Muscle layer of colon (tissue), 2 donors: ENCODE data around the gene OLFM3.

Experiments used
- H3K27ac ChIP-seq: one replicate; pipeline ENCODE4 v1.7.0; 2013; ENCODE audit warnings: low read depth, mild to moderate bottlenecking, low read length, moderate library complexity
- H3K27me3 ChIP-seq, 2 donors: one replicate each; pipeline ENCODE4 v1.7.0; 2013; ENCODE audit warnings: low read length in 2 of 2, mild to moderate bottlenecking in 2 of 2; ENCODE audit not compliant: insufficient read depth in 2 of 2, control insufficient read depth in 1 of 2
- H3K36me3 ChIP-seq: one replicate; pipeline ENCODE4 v1.7.0; 2013; ENCODE audit warnings: mild to moderate bottlenecking, low read length; ENCODE audit not compliant: insufficient read depth
- H3K4me1 ChIP-seq: one replicate; pipeline ENCODE4 v1.7.0; 2013; ENCODE audit warnings: mild to moderate bottlenecking, low read length; ENCODE audit not compliant: insufficient read depth
- H3K4me3 ChIP-seq, 2 donors: one replicate each; pipeline ENCODE4 v1.7.0; 2013; ENCODE audit warnings: low read length in 2 of 2, low read depth in 1 of 2, mild to moderate bottlenecking in 1 of 2, moderate library complexity in 1 of 2
- H3K9ac ChIP-seq: one replicate; pipeline ENCODE4 v1.7.0; 2013; ENCODE audit warnings: low read length
- H3K9me3 ChIP-seq: one replicate; pipeline ENCODE4 v1.7.0; 2013; ENCODE audit warnings: mild to moderate bottlenecking, low read length
- donor health status: abdominal sarcoma.
- donor health status: Adenocarcinoma of cecum.

Gene OLFM3

GRCh38 chr1:101846820-101847219 is 149.9 kb downstream of the OLFM3 start:
- Histone ChIP-seq H3K36me3 (no peaks in the 10 kb centered on the region), H3K27me3 (no peaks in the 10 kb centered on the region), H3K27ac (no peak overlapping the region), H3K4me1 (no peaks in the 10 kb centered on the region), H3K4me3 (no peak overlapping the region), H3K9ac (no peak overlapping the region), H3K9me3 (no peaks in the 10 kb centered on the region)

GRCh38 chr1:101843160-101843559 is 153.6 kb downstream of the OLFM3 start:
- H3K9me3 ChIP-seq: no peaks in the 10 kb centered on the region
- H3K4me1 ChIP-seq: no peaks in the 10 kb centered on the region
- no peak overlapping the region for H3K9ac ChIP-seq
- no peak overlapping the region for H3K27ac ChIP-seq
- H3K4me3 ChIP-seq: no peak overlapping the region
- H3K36me3 ChIP-seq: no peaks in the 10 kb centered on the region
- no peaks in the 10 kb centered on the region for H3K27me3 ChIP-seq

GRCh38 chr1:101841824-101842223 is 154.9 kb downstream of the OLFM3 start:
- H3K36me3 ChIP-seq: no peaks in the 10 kb centered on the region
- no peak overlapping the region for H3K4me3 ChIP-seq
- no peaks in the 10 kb centered on the region for H3K4me1 ChIP-seq
- H3K9ac ChIP-seq: no peak overlapping the region
- no peaks in the 10 kb centered on the region for H3K9me3 ChIP-seq
- no peaks in the 10 kb centered on the region for H3K27me3 ChIP-seq
- H3K27ac ChIP-seq: no peak overlapping the region

- H3K4me1 ChIP-seq: no peaks in the 10 kb centered on the region
- no peak overlapping the region for H3K4me3 ChIP-seq
- no peaks in the 10 kb centered on the region for H3K36me3 ChIP-seq
- H3K27me3 ChIP-seq: no peaks in the 10 kb centered on the region
- H3K27ac ChIP-seq: no peak overlapping the region
- no peaks in the 10 kb centered on the region for H3K9me3 ChIP-seq
- no peak overlapping the region for H3K9ac ChIP-seq
Observed at GRCh38 chr1:101835988-101836387, 160.7 kb downstream of the OLFM3 start.

- Histone ChIP-seq H3K4me3 (no peak overlapping the region), H3K9ac (no peak overlapping the region), H3K27me3 (no peaks in the 10 kb centered on the region), H3K4me1 (no peaks in the 10 kb centered on the region), H3K27ac (no peak overlapping the region), H3K9me3 (no peaks in the 10 kb centered on the region), H3K36me3 (no peaks in the 10 kb centered on the region)
Observed at GRCh38 chr1:101833312-101833711, 163.4 kb downstream of the OLFM3 start.

GRCh38 chr1:101826416-101826815 is 170.3 kb downstream of the OLFM3 start:
- Histone ChIP-seq H3K27me3 (no peaks in the 10 kb centered on the region), H3K27ac (no peak overlapping the region)

GRCh38 chr1:101820071-101820470 is 176.7 kb downstream of the OLFM3 start:
- H3K9me3 ChIP-seq: no peaks in the 10 kb centered on the region
- H3K27ac ChIP-seq: no peak overlapping the region
- H3K4me1 ChIP-seq: no peaks in the 10 kb centered on the region
- no peaks in the 10 kb centered on the region for H3K36me3 ChIP-seq
- H3K4me3 ChIP-seq: no peak overlapping the region
- H3K27me3 ChIP-seq: no peaks in the 10 kb centered on the region
- no peak overlapping the region for H3K9ac ChIP-seq

More at GRCh38 chr1:101826416-101826815, 170.3 kb downstream of the OLFM3 start:
- H3K4me1 ChIP-seq: no peaks in the 10 kb centered on the region
- no peaks in the 10 kb centered on the region for H3K9me3 ChIP-seq
- no peaks in the 10 kb centered on the region for H3K36me3 ChIP-seq
- no peak overlapping the region for H3K9ac ChIP-seq
- H3K4me3 ChIP-seq: no peak overlapping the region

GRCh38 chr1:101816262-101816661 is 180.5 kb downstream of the OLFM3 start:
- no peaks in the 10 kb centered on the region for H3K9me3 ChIP-seq
- H3K36me3 ChIP-seq: no peaks in the 10 kb centered on the region
- H3K27ac ChIP-seq: no peak overlapping the region
- H3K27me3 ChIP-seq: no peaks in the 10 kb centered on the region
- H3K4me1 ChIP-seq: no peaks in the 10 kb centered on the region
- no peak overlapping the region for H3K9ac ChIP-seq
- H3K4me3 ChIP-seq: no peak overlapping the region

GRCh38 chr1:101798417-101798816 is 198.3 kb downstream of the OLFM3 start:
- no peaks in the 10 kb centered on the region for H3K4me1 ChIP-seq
- H3K27me3 ChIP-seq: no peaks in the 10 kb centered on the region
- H3K9me3 ChIP-seq: no peaks in the 10 kb centered on the region
- no peak overlapping the region for H3K4me3 ChIP-seq
- no peak overlapping the region for H3K27ac ChIP-seq
- no peaks in the 10 kb centered on the region for H3K36me3 ChIP-seq
- H3K9ac ChIP-seq: no peak overlapping the region

- Histone ChIP-seq H3K9me3 (no peaks in the 10 kb centered on the region), H3K9ac (no peak overlapping the region), H3K4me1 (no peaks in the 10 kb centered on the region), H3K36me3 (no peaks in the 10 kb centered on the region), H3K27me3 (no peaks in the 10 kb centered on the region), H3K27ac (no peak overlapping the region), H3K4me3 (no peak overlapping the region)
Observed at GRCh38 chr1:101797722-101798121, 199.0 kb downstream of the OLFM3 start.

- no peak overlapping the region for H3K27ac ChIP-seq
- H3K4me3 ChIP-seq: no peak overlapping the region
- no peaks in the 10 kb centered on the region for H3K4me1 ChIP-seq
- H3K9ac ChIP-seq: no peak overlapping the region
- H3K9me3 ChIP-seq: no peaks in the 10 kb centered on the region
- no peaks in the 10 kb centered on the region for H3K27me3 ChIP-seq
- H3K36me3 ChIP-seq: no peaks in the 10 kb centered on the region
Observed at GRCh38 chr1:101781201-101781831, 215.4 kb downstream of the OLFM3 start.

- Histone ChIP-seq H3K9me3 (no peaks in the 10 kb centered on the region), H3K4me3 (no peak overlapping the region), H3K9ac (no peak overlapping the region), H3K4me1 (no peaks in the 10 kb centered on the region), H3K27me3 (no peaks in the 10 kb centered on the region), H3K27ac (no peak overlapping the region), H3K36me3 (no peaks in the 10 kb centered on the region)
Observed at GRCh38 chr1:101769520-101769919, 227.2 kb downstream of the OLFM3 start.
